Measurements from ENCODE around the gene NACA2.
"Not testable (repeated sequence)": the region's sequence is repeated elsewhere in the genome, so short reads cannot be mapped to it uniquely, and the experiment has no call there.

The NACA2 gene

GRCh38 chr17:61593426-61593825 is 2.4 kb upstream of the NACA2 start:
- TF ChIP-seq, protein P1, sequence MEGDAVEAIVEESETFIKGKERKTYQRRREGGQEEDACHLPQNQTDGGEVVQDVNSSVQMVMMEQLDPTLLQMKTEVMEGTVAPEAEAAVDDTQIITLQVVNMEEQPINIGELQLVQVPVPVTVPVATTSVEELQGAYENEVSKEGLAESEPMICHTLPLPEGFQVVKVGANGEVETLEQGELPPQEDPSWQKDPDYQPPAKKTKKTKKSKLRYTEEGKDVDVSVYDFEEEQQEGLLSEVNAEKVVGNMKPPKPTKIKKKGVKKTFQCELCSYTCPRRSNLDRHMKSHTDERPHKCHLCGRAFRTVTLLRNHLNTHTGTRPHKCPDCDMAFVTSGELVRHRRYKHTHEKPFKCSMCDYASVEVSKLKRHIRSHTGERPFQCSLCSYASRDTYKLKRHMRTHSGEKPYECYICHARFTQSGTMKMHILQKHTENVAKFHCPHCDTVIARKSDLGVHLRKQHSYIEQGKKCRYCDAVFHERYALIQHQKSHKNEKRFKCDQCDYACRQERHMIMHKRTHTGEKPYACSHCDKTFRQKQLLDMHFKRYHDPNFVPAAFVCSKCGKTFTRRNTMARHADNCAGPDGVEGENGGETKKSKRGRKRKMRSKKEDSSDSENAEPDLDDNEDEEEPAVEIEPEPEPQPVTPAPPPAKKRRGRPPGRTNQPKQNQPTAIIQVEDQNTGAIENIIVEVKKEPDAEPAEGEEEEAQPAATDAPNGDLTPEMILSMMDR (IDR thresholded peaks at IDR 0.05) = no peak
- no peak for TF ChIP-seq ZFX (IDR thresholded peaks at IDR 0.05; ENCODE audit: borderline replicate concordance)
- no peak overlapping the region for H3K27ac ChIP-seq

- TF ChIP-seq ZFX (IDR thresholded peaks at IDR 0.05; ENCODE audit: borderline replicate concordance) = no peak
- TF ChIP-seq, protein P1 (IDR thresholded peaks at IDR 0.05) = no peak
- H3K27ac ChIP-seq = no peak overlapping the region
Measured at GRCh38 chr17:61591930-61592329, 911 bp upstream of the NACA2 start.

DNA sequence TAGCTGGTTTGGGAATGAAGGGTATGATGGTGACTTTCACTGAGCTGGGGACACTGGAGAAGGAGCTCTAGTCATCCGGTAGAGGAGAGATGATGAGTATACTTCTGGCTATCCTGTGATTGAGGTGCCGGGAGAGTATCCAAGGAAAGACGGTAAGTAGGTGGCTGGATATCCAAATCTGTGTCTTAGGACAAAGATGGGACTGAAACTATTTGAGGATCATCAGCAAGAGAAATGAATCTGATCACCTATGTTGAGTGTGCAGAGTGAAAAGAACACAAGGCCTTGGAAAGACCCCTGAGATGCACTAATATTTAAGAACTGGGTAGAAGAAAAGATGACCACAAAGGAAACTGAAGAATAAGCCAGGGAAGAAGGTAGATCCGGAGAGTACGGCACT is 1.0 kb downstream of the NACA2 start:
- no peak overlapping the region for H3K27ac ChIP-seq
- no peak for TF ChIP-seq ZFX (IDR thresholded peaks at IDR 0.05; ENCODE audit: borderline replicate concordance)
- TF ChIP-seq, protein P1 (IDR thresholded peaks at IDR 0.05) = no peak

GRCh38 chr17:61587807-61588660 is 3.0 kb downstream of the NACA2 start:
- H3K27ac ChIP-seq = no peak overlapping the region
- TF ChIP-seq, protein P1 (IDR thresholded peaks at IDR 0.05) = no peak
- TF ChIP-seq ZFX (IDR thresholded peaks at IDR 0.05; ENCODE audit: borderline replicate concordance) = no peak

DNA sequence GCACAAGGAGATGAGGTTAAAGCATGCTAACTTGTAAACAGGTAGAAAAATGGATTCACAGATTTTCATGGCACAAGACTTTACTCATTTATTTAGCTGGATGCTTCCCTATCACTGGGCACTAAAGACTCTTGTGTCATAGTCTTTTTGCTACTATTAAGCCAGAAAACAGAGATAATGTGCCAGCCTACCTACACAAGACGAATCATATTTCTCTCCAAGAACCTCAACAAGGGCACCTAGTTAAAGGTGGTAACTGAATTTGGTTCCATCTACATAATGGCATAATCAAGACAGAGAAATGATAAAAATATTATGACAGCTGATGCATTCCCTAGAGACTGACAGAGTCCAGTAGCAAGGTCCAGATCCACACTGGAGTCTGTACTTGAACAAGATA is 3.8 kb downstream of the NACA2 start:
- no peak overlapping the region for H3K27ac ChIP-seq
- TF ChIP-seq ZFX (IDR thresholded peaks at IDR 0.05; ENCODE audit: borderline replicate concordance) = no peak
- TF ChIP-seq, protein P1 (IDR thresholded peaks at IDR 0.05) = no peak

- not testable (repeated sequence) for H3K27ac ChIP-seq
Measured at GRCh38 chr17:61586622-61587021, 4.4 kb downstream of the NACA2 start.

- TF ChIP-seq, protein P1 (IDR thresholded peaks at IDR 0.05) = no peak
- no peak for TF ChIP-seq ZFX (IDR thresholded peaks at IDR 0.05; ENCODE audit: borderline replicate concordance)
- H3K27ac ChIP-seq = no peak overlapping the region
Measured at GRCh38 chr17:61586031-61586566, 4.9 kb downstream of the NACA2 start.
